Endodermal cell (in vitro differentiated cells): ENCODE results near the gene FAM13A. TPM values are rescaled to one million over a fixed set of nuclear protein-coding genes. Genes with fewer than 3 reads are reported as not detected.

Experiments
- DNase-seq: peaks from one replicate; pipeline ENCODE4 v3.0.0-alpha.2; 2017
- H3K27ac ChIP-seq: 2 replicates; pipeline ENCODE4 v1.5.1; 2013; ENCODE audit warnings: mild to moderate bottlenecking, low read depth, low read length, moderate library complexity
- H3K27me3 ChIP-seq: 2 replicates; pipeline ENCODE4 v1.6.1; 2013; ENCODE audit warnings: mild to moderate bottlenecking, low read length, moderate library complexity; ENCODE audit not compliant: insufficient read depth, control insufficient read depth, poor library complexity, severe bottlenecking
- H3K36me3 ChIP-seq: 2 replicates; pipeline ENCODE4 v1.7.0; 2013; ENCODE audit warnings: mild to moderate bottlenecking, low read length, moderate library complexity; ENCODE audit not compliant: control insufficient read depth, insufficient read depth
- H3K4me1 ChIP-seq: one replicate; pipeline ENCODE4 v1.7.0; 2013; ENCODE audit warnings: low read length; ENCODE audit not compliant: control insufficient read depth, insufficient read depth
- H3K4me3 ChIP-seq: 2 replicates; pipeline ENCODE4 v1.5.1; 2013; ENCODE audit warnings: mild to moderate bottlenecking, low read length, moderate library complexity
- H3K9ac ChIP-seq: 2 replicates; pipeline ENCODE4 v1.6.1; 2013; ENCODE audit warnings: mild to moderate bottlenecking, low read length, moderate library complexity; ENCODE audit not compliant: poor library complexity, severe bottlenecking; ENCODE audit errors: extremely low read depth
- H3K9me3 ChIP-seq: 2 replicates; pipeline ENCODE4 v1.6.1; 2013; ENCODE audit warnings: mild to moderate bottlenecking, low read length, moderate library complexity; ENCODE audit not compliant: control insufficient read depth
- H3K27ac Mint-ChIP-seq: 2 replicates; pipeline ENCODE4 v1.8.0; 2020; ENCODE audit warnings: mixed read lengths
- H3K27me3 Mint-ChIP-seq: 2 replicates; pipeline ENCODE4 v1.8.0; 2021; ENCODE audit warnings: mild to moderate bottlenecking, mixed read lengths; ENCODE audit not compliant: insufficient read depth
- H3K36me3 Mint-ChIP-seq: 2 replicates; pipeline ENCODE4 v1.8.0; 2020; ENCODE audit warnings: low read depth, mixed read lengths
- H3K4me1 Mint-ChIP-seq: 2 replicates; pipeline ENCODE4 v1.8.0; 2020; ENCODE audit warnings: mixed read lengths
- H3K4me3 Mint-ChIP-seq: 2 replicates; pipeline ENCODE4 v1.8.0; 2020; ENCODE audit warnings: mild to moderate bottlenecking, moderate library complexity, mixed read lengths
- H3K9me3 Mint-ChIP-seq: 2 replicates; pipeline ENCODE4 v1.8.0; 2020; ENCODE audit warnings: mild to moderate bottlenecking, mixed read lengths
- WGBS, 2 experiments: methylation state at CpG; one replicate each; pipeline versions ENCODE4 v1.1.5 to v1.1.7; 2013; ENCODE audit warnings: missing lambda C conversion rate in 2 of 2, mixed read lengths in 1 of 2; ENCODE audit not compliant: insufficient coverage in 1 of 2, insufficient read length in 1 of 2; 5-methylcytosine and 5-hydroxymethylcytosine counted together
- total RNA-seq, 2 donors: library from RNA; stranded (reverse); fragmentation: NEBNext Ultra II Directional in 1 of 2; extraction: Animal tissue kit (Norgen Biotek cat#: 25700) in 1 of 2; gene quantifications; 2 replicates in 1 of 2; 3 replicates in 1 of 2; pipeline ENCODE4 v1.2.1, GENCODE V29; 2021
- TF ChIP-seq, protein P1 (sequence below): fragments of 200-600 bp; sonication (generic); conservative IDR thresholded peaks from 2 replicates; pipeline ENCODE4 v1.5.0; 2021; ENCODE audit warnings: antibody characterized with exemption, mild to moderate bottlenecking

Gene FAM13A
- total RNA-seq, 2 donors from 2014 or later: 13.6 to 17.0 TPM

DNA sequence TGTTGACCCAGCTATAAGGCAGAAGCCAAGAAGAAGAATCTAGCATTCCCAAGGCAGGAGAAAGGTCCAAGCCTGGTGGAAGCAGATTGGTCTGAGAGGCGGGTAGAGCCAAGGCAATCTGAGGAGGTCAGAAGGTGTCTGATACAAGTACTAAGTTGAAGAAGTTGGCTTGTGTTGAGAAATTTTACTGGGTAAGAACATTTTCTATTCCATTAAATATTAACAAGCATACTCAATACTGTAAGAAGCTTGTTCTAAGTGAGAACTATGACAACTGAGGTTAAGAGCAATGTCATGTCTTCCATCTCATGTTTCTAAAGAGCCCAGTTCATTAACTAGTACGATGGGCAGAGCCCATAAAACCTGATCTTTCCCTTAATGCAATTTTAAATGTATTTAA, 75.0 kb downstream of the FAM13A start:
- DNase-seq: no peak
- WGBS, 2 experiments: 93 to 100% methylated on average over 1 to 2 of the region's 2 CpGs
- Histone ChIP-seq H3K4me3 (no peak overlapping the region), H3K9ac (no peak overlapping the region), H3K36me3 (no peaks in the 10 kb centered on the region), H3K27ac (no peak overlapping the region), H3K9me3 (no peaks in the 10 kb centered on the region), H3K27me3 (no peaks in the 10 kb centered on the region), H3K4me1 (no peaks in the 10 kb centered on the region)
- H3K4me3 Mint-ChIP-seq: no peak overlapping the region
- H3K9me3 Mint-ChIP-seq: no peaks in the 10 kb centered on the region
- H3K4me1 Mint-ChIP-seq: no peaks in the 10 kb centered on the region
- H3K27me3 Mint-ChIP-seq: no peaks in the 10 kb centered on the region
- TF ChIP-seq, protein P1, sequence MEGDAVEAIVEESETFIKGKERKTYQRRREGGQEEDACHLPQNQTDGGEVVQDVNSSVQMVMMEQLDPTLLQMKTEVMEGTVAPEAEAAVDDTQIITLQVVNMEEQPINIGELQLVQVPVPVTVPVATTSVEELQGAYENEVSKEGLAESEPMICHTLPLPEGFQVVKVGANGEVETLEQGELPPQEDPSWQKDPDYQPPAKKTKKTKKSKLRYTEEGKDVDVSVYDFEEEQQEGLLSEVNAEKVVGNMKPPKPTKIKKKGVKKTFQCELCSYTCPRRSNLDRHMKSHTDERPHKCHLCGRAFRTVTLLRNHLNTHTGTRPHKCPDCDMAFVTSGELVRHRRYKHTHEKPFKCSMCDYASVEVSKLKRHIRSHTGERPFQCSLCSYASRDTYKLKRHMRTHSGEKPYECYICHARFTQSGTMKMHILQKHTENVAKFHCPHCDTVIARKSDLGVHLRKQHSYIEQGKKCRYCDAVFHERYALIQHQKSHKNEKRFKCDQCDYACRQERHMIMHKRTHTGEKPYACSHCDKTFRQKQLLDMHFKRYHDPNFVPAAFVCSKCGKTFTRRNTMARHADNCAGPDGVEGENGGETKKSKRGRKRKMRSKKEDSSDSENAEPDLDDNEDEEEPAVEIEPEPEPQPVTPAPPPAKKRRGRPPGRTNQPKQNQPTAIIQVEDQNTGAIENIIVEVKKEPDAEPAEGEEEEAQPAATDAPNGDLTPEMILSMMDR: no peak
- peaks cover 3% of the 10 kb centered on the region for H3K36me3 Mint-ChIP-seq
- H3K27ac Mint-ChIP-seq: no peak overlapping the region

DNA sequence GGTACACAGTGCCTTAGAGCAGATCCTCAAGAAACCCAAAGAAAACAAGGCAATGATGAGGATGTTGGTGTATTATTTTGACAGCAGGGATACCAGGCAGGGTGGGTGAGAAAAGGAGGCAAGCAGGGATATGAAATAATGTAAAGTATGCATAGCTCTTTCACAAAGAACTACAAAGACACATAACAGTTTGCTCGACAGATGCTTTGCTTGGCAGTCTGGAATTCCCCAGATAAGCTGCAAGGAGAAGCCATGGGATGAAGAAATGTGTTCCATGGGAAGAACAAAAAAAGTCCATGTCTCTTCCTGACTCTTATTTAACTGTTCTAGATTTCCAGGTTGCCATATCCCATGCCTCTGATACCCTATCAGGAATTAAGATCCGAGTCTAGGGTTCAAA, 75.4 kb downstream of the FAM13A start:
- no peak for DNase-seq
- Histone ChIP-seq H3K27ac (no peak overlapping the region), H3K4me1 (no peaks in the 10 kb centered on the region), H3K27me3 (no peaks in the 10 kb centered on the region), H3K4me3 (no peak overlapping the region), H3K9ac (no peak overlapping the region), H3K9me3 (no peaks in the 10 kb centered on the region), H3K36me3 (no peaks in the 10 kb centered on the region)
- Mint-ChIP-seq H3K9me3 (no peaks in the 10 kb centered on the region), H3K4me1 (no peaks in the 10 kb centered on the region), H3K36me3 (no peaks in the 10 kb centered on the region), H3K27ac (no peak overlapping the region), H3K27me3 (no peaks in the 10 kb centered on the region), H3K4me3 (no peak overlapping the region)
- 91 to 95% methylated on average over 1 to 2 of the region's 2 CpGs for WGBS, 2 experiments
- TF ChIP-seq, protein P1: no peak

DNA sequence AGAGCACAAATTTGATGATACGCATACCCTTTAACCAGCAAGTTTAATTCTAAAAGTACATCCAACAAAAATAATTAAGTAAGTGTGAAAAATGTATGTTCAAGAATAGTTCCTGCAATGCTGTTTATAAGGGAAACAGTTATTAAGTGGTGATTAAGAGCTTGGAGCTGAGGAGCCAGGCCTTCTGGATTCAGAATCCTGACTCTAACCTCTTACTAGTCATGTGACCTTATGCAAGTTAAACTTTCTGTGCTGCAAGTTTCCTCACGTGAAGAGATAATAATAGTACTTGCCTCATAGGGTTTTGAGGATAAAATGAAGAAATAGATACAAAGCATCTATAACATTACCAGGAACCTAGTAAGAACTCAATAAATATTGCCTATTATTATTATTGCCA, 77.7 kb downstream of the FAM13A start:
- 100% methylated on average over 2 of the region's 2 CpGs; no CpG with 5 or more reads in 1 of the 2 experiments for WGBS, 2 experiments
- no peaks in the 10 kb centered on the region for H3K4me1 Mint-ChIP-seq
- Histone ChIP-seq H3K4me3 (no peak overlapping the region), H3K36me3 (no peaks in the 10 kb centered on the region), H3K27me3 (no peaks in the 10 kb centered on the region), H3K9me3 (no peaks in the 10 kb centered on the region), H3K4me1 (no peaks in the 10 kb centered on the region), H3K27ac (no peak overlapping the region), H3K9ac (no peak overlapping the region)
- no peaks in the 10 kb centered on the region for H3K27me3 Mint-ChIP-seq
- TF ChIP-seq, protein P1: no peak
- no peaks in the 10 kb centered on the region for H3K9me3 Mint-ChIP-seq
- no peak for DNase-seq
- no peak overlapping the region for H3K4me3 Mint-ChIP-seq
- H3K36me3 Mint-ChIP-seq: no peaks in the 10 kb centered on the region
- H3K27ac Mint-ChIP-seq: no peak overlapping the region
